ENCODE data around the gene C14orf119. TPM values are rescaled to one million over a fixed set of nuclear protein-coding genes. Genes with fewer than 3 reads are reported as not detected.

The C14orf119 gene
- total and polyA plus RNA-seq, 2 experiments from 2014 or later, result 22.2 to 120 TPM

- no peak for TF ChIP-seq CTCF (IDR thresholded peaks at IDR 0.05; ENCODE audit: low read depth, low read length)
- H3K4me3 ChIP-seq, result no peak overlapping the region
- H3K9me3 ChIP-seq (ENCODE audit: low read depth), result no peaks in the 10 kb centered on the region
- no peaks in the 10 kb centered on the region for H3K27me3 ChIP-seq
- peaks cover 7% of the 10 kb centered on the region for H3K4me1 ChIP-seq (ENCODE audit: low read depth)
- DNase-seq (ENCODE audit: low read depth in 1 of 2, low spot score in 1 of 2), result peak in 1 of 2 donors; percentile 90
- no peak overlapping the region for H3K27ac ChIP-seq
- no peaks in the 10 kb centered on the region for H3K36me3 ChIP-seq
Observed at GRCh38 chr14:23141706-23142444, 46.6 kb downstream of the C14orf119 start.

- TF ChIP-seq CTCF (IDR thresholded peaks at IDR 0.05; ENCODE audit: low read depth, low read length), result no peak
- H3K27me3 ChIP-seq, result no peaks in the 10 kb centered on the region
- peaks cover 7% of the 10 kb centered on the region for H3K4me1 ChIP-seq (ENCODE audit: low read depth)
- H3K4me3 ChIP-seq, result no peak overlapping the region
- H3K36me3 ChIP-seq, result no peaks in the 10 kb centered on the region
- H3K27ac ChIP-seq, result no peak overlapping the region
- no peak for DNase-seq (ENCODE audit: low read depth in 1 of 2, low spot score in 1 of 2)
- no peaks in the 10 kb centered on the region for H3K9me3 ChIP-seq (ENCODE audit: low read depth)
Observed at GRCh38 chr14:23142826-23143225, 47.5 kb downstream of the C14orf119 start.

DNA sequence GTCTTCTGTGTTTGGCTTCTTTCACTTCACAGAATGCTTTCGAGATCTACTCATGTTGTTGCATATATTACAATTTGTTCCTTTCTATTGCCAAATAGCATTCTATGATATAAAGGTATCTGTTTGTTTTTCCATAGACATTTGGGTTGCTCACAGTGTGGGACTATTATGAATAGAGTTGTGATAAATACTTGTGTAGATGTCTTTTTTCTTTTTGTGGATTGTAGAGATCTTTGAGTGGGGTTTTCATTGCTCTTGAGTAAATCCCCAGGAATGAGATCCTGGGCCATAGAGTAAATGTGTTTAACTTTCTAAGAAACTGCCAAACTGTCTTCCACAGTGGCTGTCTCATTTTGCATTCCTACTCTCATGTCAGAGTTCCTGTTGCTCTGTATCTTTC lies 48.6 kb downstream of the C14orf119 start:
- no peaks in the 10 kb centered on the region for H3K36me3 ChIP-seq
- H3K4me3 ChIP-seq, result no peak overlapping the region
- peaks cover 7% of the 10 kb centered on the region for H3K4me1 ChIP-seq (ENCODE audit: low read depth)
- DNase-seq (ENCODE audit: low read depth in 1 of 2, low spot score in 1 of 2), result no peak
- H3K27ac ChIP-seq, result no peak overlapping the region
- H3K9me3 ChIP-seq (ENCODE audit: low read depth), result no peaks in the 10 kb centered on the region
- H3K27me3 ChIP-seq, result no peaks in the 10 kb centered on the region
- TF ChIP-seq CTCF (IDR thresholded peaks at IDR 0.05; ENCODE audit: low read depth, low read length), result no peak

GRCh38 chr14:23145794-23146350 lies 50.6 kb downstream of the C14orf119 start:
- peak in 1 of 2 donors; percentile 51 for DNase-seq (ENCODE audit: low read depth in 1 of 2, low spot score in 1 of 2)
- no peaks in the 10 kb centered on the region for H3K9me3 ChIP-seq (ENCODE audit: low read depth)
- no peaks in the 10 kb centered on the region for H3K27me3 ChIP-seq
- no peaks in the 10 kb centered on the region for H3K36me3 ChIP-seq
- H3K4me1 ChIP-seq (ENCODE audit: low read depth), result peaks cover 4% of the 10 kb centered on the region
- no peak overlapping the region for H3K4me3 ChIP-seq
- H3K27ac ChIP-seq, result no peak overlapping the region
- TF ChIP-seq CTCF (IDR thresholded peaks at IDR 0.05; ENCODE audit: low read depth, low read length), result no peak

- Histone ChIP-seq H3K27me3 (no peaks in the 10 kb centered on the region), H3K4me3 (no peak overlapping the region), H3K36me3 (no peaks in the 10 kb centered on the region), H3K4me1 (ENCODE audit: low read depth) (peaks cover 4% of the 10 kb centered on the region), H3K9me3 (ENCODE audit: low read depth) (no peaks in the 10 kb centered on the region), H3K27ac (no peak overlapping the region)
- TF ChIP-seq CTCF (IDR thresholded peaks at IDR 0.05; ENCODE audit: low read depth, low read length), result no peak
- DNase-seq (ENCODE audit: low read depth in 1 of 2, low spot score in 1 of 2), result no peak
Observed at GRCh38 chr14:23146351-23146910, 51.1 kb downstream of the C14orf119 start.
